ENCODE measurements around the gene KRT28.

- TF ChIP-seq CTCF (optimal IDR thresholded peaks at IDR 0.05 in 1 of 3, IDR thresholded peaks at IDR 0.05 in 1 of 3, conservative IDR thresholded peaks at IDR 0.05 in 1 of 3; ENCODE audit: extremely low read depth in 1 of 3, insufficient read depth in 2 of 3, low read length in 3 of 3), result no peak
- no peak for TF ChIP-seq EZH2 (IDR thresholded peaks at IDR 0.05; ENCODE audit: low read length)
Measured at GRCh38 chr17:40753804-40754203, 46.0 kb downstream of the KRT28 start.

Measured in keratinocyte (primary cell).